Measurements from ENCODE around the gene RPS6KA2. TPM values are rescaled to one million over a fixed set of nuclear protein-coding genes. Genes with fewer than 3 reads are reported as not detected.

RPS6KA2 gene
- total and polyA plus RNA-seq, 2 experiments from 2014 or later, result 12.5 to 25.3 TPM

GRCh38 chr6:166672146-166672545 lies 45.1 kb upstream of the RPS6KA2 start:
- no peak overlapping the region for H2AFZ ChIP-seq
- no peaks in the 10 kb centered on the region for H3F3A ChIP-seq (replicated peaks; ENCODE audit: low read depth)
- TF ChIP-seq EZH2 (IDR thresholded peaks at IDR 0.05; ENCODE audit: low read depth, unreplicated experiment) (no peak), POLR2AphosphoS5 (IDR thresholded peaks at IDR 0.05; ENCODE audit: low read depth) (no peak), STAT1 (IDR thresholded peaks at IDR 0.05; ENCODE audit: unreplicated experiment) (no peak), CTCF (conservative IDR thresholded peaks at IDR 0.05; ENCODE audit: low read depth in 2 of 2) (no peak), ZNF114 (CRISPR knock-in tag; IDR thresholded peaks at IDR 0.05) (no peak), ZNF331 (CRISPR knock-in tag; IDR thresholded peaks at IDR 0.05; ENCODE audit: low read depth) (no peak), ETS1 (IDR thresholded peaks at IDR 0.05) (no peak), NANOG (IDR thresholded peaks at IDR 0.05; ENCODE audit: borderline replicate concordance) (no peak), REST (IDR thresholded peaks at IDR 0.05; ENCODE audit: unreplicated experiment) (no peak), JUNB (IDR thresholded peaks at IDR 0.05; ENCODE audit: unreplicated experiment) (no peak)
- Mint-ChIP-seq H3K27ac (no peak overlapping the region), H3K36me3 (ENCODE audit: low read depth) (no peaks in the 10 kb centered on the region; the same call in 2 of the 3 replicates), H3K4me1 (peaks cover 25% of the 10 kb centered on the region), H3K9me3 (no peaks in the 10 kb centered on the region), H3K4me3 (no peak overlapping the region), H3K27me3 (ENCODE audit: insufficient read depth, low read depth, poor library complexity) (peaks cover 6% of the 10 kb centered on the region)
- DNase-seq (ENCODE audit: low spot score) (no peak), ATAC-seq (peak; percentile 31)
- no peak overlapping the region for H3K4me3 ChIP-seq
- H3K9me2 ChIP-seq (ENCODE audit: insufficient read depth), result no peaks in the 10 kb centered on the region
- no peaks in the 10 kb centered on the region for H4K20me1 ChIP-seq (replicated peaks; ENCODE audit: insufficient read depth)
- no peaks in the 10 kb centered on the region for H3K36me3 ChIP-seq (ENCODE audit: insufficient read depth)
- no peaks in the 10 kb centered on the region for H3K4me1 ChIP-seq (ENCODE audit: insufficient read depth)
- no peaks in the 10 kb centered on the region for H3K79me2 ChIP-seq (replicated peaks; ENCODE audit: insufficient read depth)
- no peaks in the 10 kb centered on the region for H3K27me3 ChIP-seq (ENCODE audit: insufficient read depth)
- no peak overlapping the region for H3K4me2 ChIP-seq
- no peak overlapping the region for H3K27ac ChIP-seq (ENCODE audit: low read depth)
